ENCODE results near the gene KIF18A.

DNA sequence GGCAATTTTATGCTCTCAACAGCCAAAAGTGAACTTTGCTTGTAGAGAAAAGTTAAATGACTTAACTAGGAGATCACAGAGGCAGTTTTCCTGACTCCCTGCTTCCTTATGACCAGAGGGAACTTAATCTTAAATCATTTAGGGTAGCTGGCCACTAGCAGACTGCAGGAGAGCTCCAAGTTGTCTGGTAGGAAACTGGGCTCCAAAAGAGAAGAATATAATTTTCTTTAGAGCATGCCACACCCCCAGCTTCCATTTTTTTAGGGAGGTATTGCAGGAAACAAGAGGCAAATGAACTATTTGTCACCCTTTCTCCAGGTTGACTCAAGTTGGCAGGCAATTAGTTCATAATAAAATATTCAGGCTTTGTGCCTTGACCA is 2.9 kb upstream of the KIF18A start:
- TF ChIP-seq, protein P1, sequence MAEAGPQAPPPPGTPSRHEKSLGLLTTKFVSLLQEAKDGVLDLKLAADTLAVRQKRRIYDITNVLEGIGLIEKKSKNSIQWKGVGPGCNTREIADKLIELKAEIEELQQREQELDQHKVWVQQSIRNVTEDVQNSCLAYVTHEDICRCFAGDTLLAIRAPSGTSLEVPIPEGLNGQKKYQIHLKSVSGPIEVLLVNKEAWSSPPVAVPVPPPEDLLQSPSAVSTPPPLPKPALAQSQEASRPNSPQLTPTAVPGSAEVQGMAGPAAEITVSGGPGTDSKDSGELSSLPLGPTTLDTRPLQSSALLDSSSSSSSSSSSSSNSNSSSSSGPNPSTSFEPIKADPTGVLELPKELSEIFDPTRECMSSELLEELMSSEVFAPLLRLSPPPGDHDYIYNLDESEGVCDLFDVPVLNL (CRISPR knock-in tag; IDR thresholded peaks at IDR 0.05; ENCODE audit: borderline replicate concordance, low read depth), result no peak
- TF ChIP-seq, protein P2, sequence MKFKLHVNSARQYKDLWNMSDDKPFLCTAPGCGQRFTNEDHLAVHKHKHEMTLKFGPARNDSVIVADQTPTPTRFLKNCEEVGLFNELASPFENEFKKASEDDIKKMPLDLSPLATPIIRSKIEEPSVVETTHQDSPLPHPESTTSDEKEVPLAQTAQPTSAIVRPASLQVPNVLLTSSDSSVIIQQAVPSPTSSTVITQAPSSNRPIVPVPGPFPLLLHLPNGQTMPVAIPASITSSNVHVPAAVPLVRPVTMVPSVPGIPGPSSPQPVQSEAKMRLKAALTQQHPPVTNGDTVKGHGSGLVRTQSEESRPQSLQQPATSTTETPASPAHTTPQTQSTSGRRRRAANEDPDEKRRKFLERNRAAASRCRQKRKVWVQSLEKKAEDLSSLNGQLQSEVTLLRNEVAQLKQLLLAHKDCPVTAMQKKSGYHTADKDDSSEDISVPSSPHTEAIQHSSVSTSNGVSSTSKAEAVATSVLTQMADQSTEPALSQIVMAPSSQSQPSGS (CRISPR knock-in tag; IDR thresholded peaks at IDR 0.05; ENCODE audit: borderline replicate concordance, low read depth), result no peak
- TF ChIP-seq, protein P3, sequence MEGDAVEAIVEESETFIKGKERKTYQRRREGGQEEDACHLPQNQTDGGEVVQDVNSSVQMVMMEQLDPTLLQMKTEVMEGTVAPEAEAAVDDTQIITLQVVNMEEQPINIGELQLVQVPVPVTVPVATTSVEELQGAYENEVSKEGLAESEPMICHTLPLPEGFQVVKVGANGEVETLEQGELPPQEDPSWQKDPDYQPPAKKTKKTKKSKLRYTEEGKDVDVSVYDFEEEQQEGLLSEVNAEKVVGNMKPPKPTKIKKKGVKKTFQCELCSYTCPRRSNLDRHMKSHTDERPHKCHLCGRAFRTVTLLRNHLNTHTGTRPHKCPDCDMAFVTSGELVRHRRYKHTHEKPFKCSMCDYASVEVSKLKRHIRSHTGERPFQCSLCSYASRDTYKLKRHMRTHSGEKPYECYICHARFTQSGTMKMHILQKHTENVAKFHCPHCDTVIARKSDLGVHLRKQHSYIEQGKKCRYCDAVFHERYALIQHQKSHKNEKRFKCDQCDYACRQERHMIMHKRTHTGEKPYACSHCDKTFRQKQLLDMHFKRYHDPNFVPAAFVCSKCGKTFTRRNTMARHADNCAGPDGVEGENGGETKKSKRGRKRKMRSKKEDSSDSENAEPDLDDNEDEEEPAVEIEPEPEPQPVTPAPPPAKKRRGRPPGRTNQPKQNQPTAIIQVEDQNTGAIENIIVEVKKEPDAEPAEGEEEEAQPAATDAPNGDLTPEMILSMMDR (IDR thresholded peaks at IDR 0.05), result no peak
- TF ChIP-seq, protein P4, sequence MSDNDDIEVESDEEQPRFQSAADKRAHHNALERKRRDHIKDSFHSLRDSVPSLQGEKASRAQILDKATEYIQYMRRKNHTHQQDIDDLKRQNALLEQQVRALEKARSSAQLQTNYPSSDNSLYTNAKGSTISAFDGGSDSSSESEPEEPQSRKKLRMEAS (CRISPR knock-in tag; IDR thresholded peaks at IDR 0.05), result no peak
- TF ChIP-seq, protein P5, sequence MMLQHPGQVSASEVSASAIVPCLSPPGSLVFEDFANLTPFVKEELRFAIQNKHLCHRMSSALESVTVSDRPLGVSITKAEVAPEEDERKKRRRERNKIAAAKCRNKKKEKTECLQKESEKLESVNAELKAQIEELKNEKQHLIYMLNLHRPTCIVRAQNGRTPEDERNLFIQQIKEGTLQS (CRISPR knock-in tag; conservative IDR thresholded peaks at IDR 0.05), result no peak
- no peak for TF ChIP-seq JAZF1 (CRISPR knock-in tag; IDR thresholded peaks at IDR 0.05)
